Stimulated activated CD4-positive, alpha-beta T cell treated with anti-CD3 and anti-CD28 coated beads, TNF-alpha, amount 100 ng/mL, for 4 hours (primary cell): ENCODE results near the gene PPFIA4.

Experiments used
- DNase-seq, 3 experiments: peaks; one replicate each; pipeline ENCODE4 v3.0.0-alpha.2; 2020; ENCODE audit warnings: low read depth in 3 of 3

Gene PPFIA4

GRCh38 chr1:203126866-203127665 is 100.8 kb downstream of the PPFIA4 start:
- no peak for DNase-seq

- DNase-seq: no peak
Measured at GRCh38 chr1:203127666-203128430, 101.6 kb downstream of the PPFIA4 start, which contains the start of gene ADORA1. ADORA1 (plus strand) TSS chr1:203127726; CDS start chr1:203128842, 1,116 bp downstream.

GRCh38 chr1:203128431-203128715 is 102.1 kb downstream of the PPFIA4 start:
- DNase-seq: no peak
